Activated CD8-positive, alpha-beta memory T cell treated with anti-CD3 and anti-CD28 coated beads for 4 hours (primary cell): ENCODE measurements around the gene HS3ST2.
"Not testable (repeated sequence)": the region's sequence is repeated elsewhere in the genome, so short reads cannot be mapped to it uniquely, and the experiment has no call there.

Source experiments
- DNase-seq, 2 donors: peaks; one replicate each; pipeline ENCODE4 v3.0.0-alpha.2; 2020; ENCODE audit warnings: low read depth in 2 of 2

Gene HS3ST2

GRCh38 chr16:22878955-22879354, 65.0 kb downstream of the HS3ST2 start:
- no peak for DNase-seq

- DNase-seq = no peak
Measured at GRCh38 chr16:22879466-22879865, 65.5 kb downstream of the HS3ST2 start.

- no peak for DNase-seq
Measured at GRCh38 chr16:22882981-22883380, 69.0 kb downstream of the HS3ST2 start.

GRCh38 chr16:22885951-22886350, 72.0 kb downstream of the HS3ST2 start:
- DNase-seq = no peak

- DNase-seq = no peak
Measured at GRCh38 chr16:22886927-22887326, 73.0 kb downstream of the HS3ST2 start.

GRCh38 chr16:22887445-22887844, 73.5 kb downstream of the HS3ST2 start:
- DNase-seq = no peak

GRCh38 chr16:22888791-22889190, 74.8 kb downstream of the HS3ST2 start:
- no peak for DNase-seq

GRCh38 chr16:22890976-22891375, 77.0 kb downstream of the HS3ST2 start:
- no peak for DNase-seq

GRCh38 chr16:22897184-22897583, 83.2 kb downstream of the HS3ST2 start:
- no peak for DNase-seq

GRCh38 chr16:22898131-22898530, 84.2 kb downstream of the HS3ST2 start:
- no peak for DNase-seq

- DNase-seq = peak; percentile 1 to 8
Measured at GRCh38 chr16:22898874-22899348, 84.9 kb downstream of the HS3ST2 start.

GRCh38 chr16:22899567-22899966, 85.6 kb downstream of the HS3ST2 start:
- DNase-seq = not testable (repeated sequence)

GRCh38 chr16:22900863-22901262, 86.9 kb downstream of the HS3ST2 start:
- no peak for DNase-seq

GRCh38 chr16:22901563-22901962, 87.6 kb downstream of the HS3ST2 start:
- DNase-seq = no peak

- no peak for DNase-seq
Measured at GRCh38 chr16:22903716-22904115, 89.8 kb downstream of the HS3ST2 start.

- no peak for DNase-seq
Measured at GRCh38 chr16:22912654-22913053, 98.7 kb downstream of the HS3ST2 start.

- DNase-seq = no peak
Measured at GRCh38 chr16:22915003-22915402, 101.0 kb downstream of the HS3ST2 start.

- DNase-seq = no peak
Measured at GRCh38 chr16:22923491-22923890, 109.5 kb downstream of the HS3ST2 start.

GRCh38 chr16:22924492-22924891, 110.5 kb downstream of the HS3ST2 start:
- DNase-seq = no peak

- DNase-seq = no peak
Measured at GRCh38 chr16:22926105-22926751, 112.3 kb downstream of the HS3ST2 start.

GRCh38 chr16:22927306-22927705, 113.3 kb downstream of the HS3ST2 start:
- DNase-seq = no peak

- DNase-seq = no peak
Measured at GRCh38 chr16:22928882-22929435, 115.0 kb downstream of the HS3ST2 start.

GRCh38 chr16:22929461-22929860, 115.5 kb downstream of the HS3ST2 start:
- DNase-seq = no peak
